Measurements from ENCODE around the gene ARL14EP.
A peak's percentile ranks its signal among the peaks of the same experiment; 100 is the strongest.

DNA sequence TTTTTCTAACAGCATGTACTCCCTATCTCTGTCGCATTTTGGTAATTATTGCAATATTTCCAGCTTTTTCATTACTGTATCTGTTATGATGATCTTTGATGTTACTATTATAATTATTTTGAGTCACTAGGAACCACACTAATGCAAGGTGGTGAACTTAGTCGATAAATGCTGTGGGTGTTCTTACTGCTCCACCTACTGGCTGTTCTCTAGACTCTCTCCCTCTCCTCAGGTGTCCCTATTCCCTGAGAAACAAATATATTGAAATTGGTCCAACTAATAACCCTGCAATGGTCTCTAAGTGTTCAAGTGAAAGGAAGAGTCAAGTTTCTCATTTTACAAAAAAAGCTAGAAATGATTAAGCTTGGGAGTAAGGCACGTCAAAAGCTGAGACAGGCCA lies 10.5 kb downstream of the ARL14EP start:
- TF ChIP-seq RAD21 (conservative IDR thresholded peaks at IDR 0.05 in 1 of 2, IDR thresholded peaks at IDR 0.05 in 1 of 2) (peak; percentile 46; a peak in 4 of 5 replicates), POLR2A (IDR thresholded peaks at IDR 0.05; ENCODE audit: low read length) (no peak), NR3C1 (IDR thresholded peaks at IDR 0.05) (no peak), CTCF (IDR thresholded peaks at IDR 0.05) (peak; percentile 61), ZFP36 (IDR thresholded peaks at IDR 0.05; ENCODE audit: borderline replicate concordance, partially characterized antibody) (no peak), KDM1A (IDR thresholded peaks at IDR 0.05; ENCODE audit: low read depth) (no peak), HOXA7 (CRISPR knock-in tag; IDR thresholded peaks at IDR 0.05) (no peak), EHMT2 (IDR thresholded peaks at IDR 0.05; ENCODE audit: low read depth) (no peak), RARB (CRISPR knock-in tag; IDR thresholded peaks at IDR 0.05) (no peak), JUNB (IDR thresholded peaks at IDR 0.05) (no peak)
- TF ChIP-seq, protein P1, sequence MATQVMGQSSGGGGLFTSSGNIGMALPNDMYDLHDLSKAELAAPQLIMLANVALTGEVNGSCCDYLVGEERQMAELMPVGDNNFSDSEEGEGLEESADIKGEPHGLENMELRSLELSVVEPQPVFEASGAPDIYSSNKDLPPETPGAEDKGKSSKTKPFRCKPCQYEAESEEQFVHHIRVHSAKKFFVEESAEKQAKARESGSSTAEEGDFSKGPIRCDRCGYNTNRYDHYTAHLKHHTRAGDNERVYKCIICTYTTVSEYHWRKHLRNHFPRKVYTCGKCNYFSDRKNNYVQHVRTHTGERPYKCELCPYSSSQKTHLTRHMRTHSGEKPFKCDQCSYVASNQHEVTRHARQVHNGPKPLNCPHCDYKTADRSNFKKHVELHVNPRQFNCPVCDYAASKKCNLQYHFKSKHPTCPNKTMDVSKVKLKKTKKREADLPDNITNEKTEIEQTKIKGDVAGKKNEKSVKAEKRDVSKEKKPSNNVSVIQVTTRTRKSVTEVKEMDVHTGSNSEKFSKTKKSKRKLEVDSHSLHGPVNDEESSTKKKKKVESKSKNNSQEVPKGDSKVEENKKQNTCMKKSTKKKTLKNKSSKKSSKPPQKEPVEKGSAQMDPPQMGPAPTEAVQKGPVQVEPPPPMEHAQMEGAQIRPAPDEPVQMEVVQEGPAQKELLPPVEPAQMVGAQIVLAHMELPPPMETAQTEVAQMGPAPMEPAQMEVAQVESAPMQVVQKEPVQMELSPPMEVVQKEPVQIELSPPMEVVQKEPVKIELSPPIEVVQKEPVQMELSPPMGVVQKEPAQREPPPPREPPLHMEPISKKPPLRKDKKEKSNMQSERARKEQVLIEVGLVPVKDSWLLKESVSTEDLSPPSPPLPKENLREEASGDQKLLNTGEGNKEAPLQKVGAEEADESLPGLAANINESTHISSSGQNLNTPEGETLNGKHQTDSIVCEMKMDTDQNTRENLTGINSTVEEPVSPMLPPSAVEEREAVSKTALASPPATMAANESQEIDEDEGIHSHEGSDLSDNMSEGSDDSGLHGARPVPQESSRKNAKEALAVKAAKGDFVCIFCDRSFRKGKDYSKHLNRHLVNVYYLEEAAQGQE (IDR thresholded peaks at IDR 0.05), result no peak
